Retina (tissue), 1 donor: ENCODE measurements around the gene SPEG.

Experiments
- DNase-seq: peaks from one replicate; pipeline ENCODE4 v3.0.0-alpha.2; 2016

The SPEG gene

DNA sequence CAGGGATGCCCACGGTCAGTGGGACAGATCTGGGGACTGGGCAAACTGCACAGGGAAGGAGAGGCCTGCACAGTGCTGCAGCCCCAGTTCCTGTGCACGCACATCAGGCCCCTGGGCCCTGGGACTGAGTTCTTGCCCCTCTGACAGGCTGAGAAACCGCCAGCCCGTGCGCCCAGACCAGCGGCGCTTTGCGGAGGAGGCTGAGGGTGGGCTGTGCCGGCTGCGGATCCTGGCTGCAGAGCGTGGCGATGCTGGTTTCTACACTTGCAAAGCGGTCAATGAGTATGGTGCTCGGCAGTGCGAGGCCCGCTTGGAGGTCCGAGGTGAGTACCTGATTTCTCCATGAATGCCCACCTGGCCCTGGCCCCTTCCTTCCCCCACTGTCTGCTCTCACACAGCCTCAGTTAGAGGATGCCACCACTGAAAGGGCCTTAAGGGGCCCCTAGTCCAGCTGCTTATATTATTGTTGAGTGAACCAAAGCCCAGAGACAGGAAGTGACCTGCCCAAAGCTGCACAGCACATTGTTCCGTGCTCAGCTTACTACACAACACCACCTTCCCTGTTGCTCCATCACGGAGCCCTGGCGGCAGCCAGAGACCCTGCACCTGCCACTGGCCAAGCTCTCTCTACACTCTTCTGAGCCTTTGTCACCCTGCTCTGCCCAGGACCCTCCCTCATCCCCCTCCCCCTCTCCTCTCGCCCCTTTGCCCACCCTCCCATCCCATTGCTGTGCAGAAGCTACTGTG is 29.8 kb downstream of the SPEG start:
- DNase-seq: no peak

DNA sequence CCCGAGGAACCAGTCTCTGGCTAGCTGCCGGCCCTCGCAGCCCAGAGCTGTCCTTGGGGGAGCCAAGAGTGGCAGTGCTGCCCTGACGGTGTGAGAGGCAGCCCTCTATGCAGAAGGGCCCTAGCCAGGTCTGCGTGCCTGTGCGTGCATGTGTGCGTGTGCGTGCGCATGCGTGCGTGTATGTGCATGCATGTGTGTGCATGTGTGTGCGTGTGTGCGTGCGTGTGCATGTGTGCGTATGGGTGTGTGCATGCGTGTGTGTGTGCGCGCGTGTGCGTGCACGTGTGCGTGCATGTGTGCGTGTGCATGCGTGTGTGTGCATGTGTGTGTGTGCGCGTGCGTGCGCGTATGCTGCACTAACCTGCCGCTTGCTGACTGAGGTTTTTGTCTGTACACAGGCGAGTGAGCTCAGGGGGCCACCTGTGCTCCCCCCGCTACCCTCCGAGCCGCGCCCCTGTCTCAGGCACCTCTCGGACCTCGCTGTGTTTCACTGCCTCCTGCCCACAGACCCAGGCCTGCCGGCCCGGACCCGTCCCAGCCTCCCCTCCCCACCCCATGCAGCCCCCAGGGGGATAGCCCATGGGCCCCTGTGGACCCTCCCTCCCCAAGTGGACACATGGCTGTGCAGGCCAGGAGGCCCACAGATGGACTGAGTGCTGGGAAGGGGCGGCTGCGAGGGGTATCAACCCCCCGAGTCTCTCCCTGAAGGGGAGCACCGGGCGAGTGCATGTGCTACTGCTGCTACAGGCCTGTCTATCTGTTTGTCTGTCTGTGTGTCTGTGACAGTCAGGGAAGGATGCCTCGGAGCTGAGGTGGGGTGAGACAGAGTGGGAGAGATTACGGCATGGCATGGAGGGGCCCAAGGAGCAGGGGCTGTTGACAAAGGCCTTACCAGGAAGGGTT is 31.3 kb downstream of the SPEG start:
- DNase-seq: no peak

DNA sequence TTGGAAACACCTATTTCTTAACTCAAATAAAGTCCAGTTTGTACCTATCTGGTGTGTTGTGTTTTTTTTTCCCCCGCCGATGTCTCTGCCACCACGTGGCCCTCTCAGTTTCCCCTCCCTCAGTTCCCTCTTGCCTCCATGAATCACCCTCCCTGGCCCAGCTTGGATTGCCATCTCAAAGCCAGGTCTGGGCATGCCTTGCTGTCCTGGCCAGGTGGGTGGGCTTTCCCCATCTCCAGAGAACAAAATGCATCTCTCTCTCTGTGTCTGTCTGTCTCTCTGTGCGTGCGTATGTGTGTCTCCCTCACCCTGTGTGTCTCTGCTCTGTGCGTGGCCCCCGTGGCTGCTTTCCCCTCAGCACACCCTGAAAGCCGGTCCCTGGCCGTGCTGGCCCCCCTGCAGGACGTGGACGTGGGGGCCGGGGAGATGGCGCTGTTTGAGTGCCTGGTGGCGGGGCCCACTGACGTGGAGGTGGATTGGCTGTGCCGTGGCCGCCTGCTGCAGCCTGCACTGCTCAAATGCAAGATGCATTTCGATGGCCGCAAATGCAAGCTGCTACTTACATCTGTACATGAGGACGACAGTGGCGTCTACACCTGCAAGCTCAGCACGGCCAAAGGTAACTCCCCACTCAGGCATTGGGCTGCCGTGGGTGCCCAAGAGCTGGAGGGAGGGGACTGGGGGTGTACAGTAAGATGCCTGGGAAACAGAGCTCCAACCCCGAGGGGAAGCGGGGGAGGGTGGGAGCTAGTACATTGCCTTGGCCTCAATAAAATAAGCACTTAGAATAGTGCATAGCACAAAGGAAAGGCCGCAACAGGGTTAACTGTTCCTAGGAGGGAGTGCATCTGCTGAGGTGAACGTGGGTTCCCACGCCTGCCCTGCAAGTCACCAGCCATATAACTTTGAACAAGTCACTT is 32.4 kb downstream of the SPEG start:
- no peak for DNase-seq

DNA sequence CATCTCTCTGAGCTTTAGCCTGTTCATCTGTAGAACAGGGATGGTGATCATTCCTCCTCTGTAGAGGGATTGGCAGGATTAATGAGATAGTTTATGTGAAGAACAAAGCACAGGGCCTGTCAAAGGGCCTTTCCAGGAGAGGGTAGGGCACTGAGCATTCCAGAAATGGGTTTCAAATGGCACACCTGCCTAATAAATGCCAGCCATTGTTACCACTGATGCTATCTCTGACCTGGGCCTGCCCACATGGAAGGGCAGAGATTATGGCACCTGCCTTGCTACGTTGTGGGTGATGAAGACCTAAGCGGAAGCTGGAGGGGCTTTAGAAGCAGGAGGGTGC is 33.1 kb downstream of the SPEG start:
- no peak for DNase-seq

DNA sequence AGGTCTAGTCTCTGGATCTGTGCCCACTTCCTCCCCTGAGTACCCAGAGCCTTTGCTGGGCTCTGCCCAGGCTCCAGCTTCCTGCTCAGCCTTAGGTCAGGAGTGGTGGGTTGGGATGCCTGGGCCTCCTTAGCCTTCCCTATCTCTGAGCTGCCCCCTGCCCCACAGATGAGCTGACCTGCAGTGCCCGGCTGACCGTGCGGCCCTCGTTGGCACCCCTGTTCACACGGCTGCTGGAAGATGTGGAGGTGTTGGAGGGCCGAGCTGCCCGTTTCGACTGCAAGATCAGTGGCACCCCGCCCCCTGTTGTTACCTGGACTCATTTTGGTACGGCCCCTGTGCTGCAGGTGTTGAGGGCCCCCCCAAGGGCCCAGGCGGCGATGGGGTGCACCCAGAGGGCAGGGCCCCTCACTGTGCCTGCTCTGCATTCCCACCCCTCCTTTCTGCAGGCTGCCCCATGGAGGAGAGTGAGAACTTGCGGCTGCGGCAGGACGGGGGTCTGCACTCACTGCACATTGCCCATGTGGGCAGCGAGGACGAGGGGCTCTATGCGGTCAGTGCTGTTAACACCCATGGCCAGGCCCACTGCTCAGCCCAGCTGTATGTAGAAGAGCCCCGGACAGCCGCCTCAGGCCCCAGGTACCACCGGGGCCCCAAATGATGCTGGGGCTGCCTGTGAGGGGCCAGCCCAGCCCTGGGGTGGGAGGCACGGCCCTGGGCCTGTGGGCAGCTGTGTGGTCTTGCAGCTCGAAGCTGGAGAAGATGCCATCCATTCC is 34.0 kb downstream of the SPEG start:
- DNase-seq: no peak

DNA sequence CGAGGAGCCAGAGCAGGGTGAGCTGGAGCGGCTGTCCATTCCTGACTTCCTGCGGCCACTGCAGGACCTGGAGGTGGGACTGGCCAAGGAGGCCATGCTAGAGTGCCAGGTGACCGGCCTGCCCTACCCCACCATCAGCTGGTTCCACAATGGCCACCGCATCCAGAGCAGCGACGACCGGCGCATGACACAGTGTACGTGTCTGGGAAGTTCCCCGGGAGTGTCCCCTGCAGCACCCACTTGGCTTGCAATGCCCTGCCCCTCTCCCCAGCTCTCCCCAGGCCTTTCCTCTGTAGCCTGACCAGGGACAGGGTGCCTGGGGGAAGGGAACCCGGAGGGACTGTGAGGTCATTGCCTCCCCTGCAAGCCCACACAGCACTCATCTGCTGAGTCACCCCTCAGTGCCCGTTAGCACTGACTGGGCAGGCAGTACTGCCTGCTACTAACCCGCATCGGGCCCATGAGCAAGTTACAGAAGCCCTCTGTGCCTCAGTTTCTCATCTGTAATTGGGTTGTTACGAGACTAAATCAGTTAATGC is 34.6 kb downstream of the SPEG start:
- DNase-seq: no peak

DNA sequence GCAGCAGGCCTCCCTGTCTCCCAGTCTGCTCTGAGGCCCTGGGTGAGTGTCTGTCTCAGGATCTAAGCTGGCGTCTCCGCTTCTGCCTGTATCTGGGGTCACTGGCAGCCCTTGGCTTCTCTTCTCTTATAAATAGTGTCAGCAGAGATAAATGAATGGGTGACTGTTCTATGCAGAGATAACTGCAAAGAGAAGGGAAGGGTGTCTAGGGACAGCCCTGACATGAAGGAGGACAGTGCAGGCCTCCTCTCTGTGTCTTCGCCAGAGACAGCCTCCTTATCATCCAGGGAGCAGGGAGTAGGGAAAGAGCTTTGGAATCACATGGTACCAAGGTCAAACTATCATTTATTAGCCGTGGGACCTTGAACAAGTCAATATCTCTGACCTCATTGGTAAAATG is 35.8 kb downstream of the SPEG start:
- DNase-seq: no peak

DNA sequence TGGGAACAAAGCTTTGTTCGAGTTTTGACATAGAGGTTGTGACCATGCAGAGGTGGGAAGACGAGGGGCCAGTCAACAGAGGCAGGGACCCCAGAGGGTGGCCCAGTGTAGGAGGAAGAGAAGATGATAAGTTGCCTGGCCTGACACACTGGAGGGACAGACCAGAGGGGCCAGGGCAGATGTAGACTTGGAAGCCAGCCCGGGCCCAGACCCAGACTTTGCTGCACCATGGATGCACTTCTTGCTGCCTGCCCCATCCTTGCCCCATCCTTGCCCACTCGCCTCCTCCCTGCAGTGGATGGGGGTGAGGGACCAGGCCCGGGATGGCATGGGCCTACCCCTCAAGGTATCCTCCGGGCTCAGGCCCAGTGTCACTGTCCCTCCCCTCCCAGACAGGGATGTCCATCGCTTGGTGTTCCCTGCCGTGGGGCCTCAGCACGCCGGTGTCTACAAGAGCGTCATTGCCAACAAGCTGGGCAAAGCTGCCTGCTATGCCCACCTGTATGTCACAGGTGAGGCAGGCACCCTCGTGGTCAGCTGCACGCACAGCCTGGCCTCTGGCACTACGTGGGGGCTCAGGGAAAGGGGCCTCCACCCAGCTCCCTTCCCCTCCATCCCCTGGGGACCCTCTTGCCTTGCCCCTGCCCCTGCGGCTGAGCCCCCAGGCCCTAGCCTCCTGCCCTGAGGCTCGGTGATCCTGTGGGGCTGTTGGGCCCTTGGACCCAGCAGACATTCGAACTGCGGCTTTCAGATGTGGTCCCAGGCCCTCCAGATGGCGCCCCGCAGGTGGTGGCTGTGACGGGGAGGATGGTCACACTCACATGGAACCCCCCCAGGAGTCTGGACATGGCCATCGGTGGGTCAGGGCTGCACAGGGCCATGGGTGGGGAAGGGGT is 37.1 kb downstream of the SPEG start:
- no peak for DNase-seq

DNA sequence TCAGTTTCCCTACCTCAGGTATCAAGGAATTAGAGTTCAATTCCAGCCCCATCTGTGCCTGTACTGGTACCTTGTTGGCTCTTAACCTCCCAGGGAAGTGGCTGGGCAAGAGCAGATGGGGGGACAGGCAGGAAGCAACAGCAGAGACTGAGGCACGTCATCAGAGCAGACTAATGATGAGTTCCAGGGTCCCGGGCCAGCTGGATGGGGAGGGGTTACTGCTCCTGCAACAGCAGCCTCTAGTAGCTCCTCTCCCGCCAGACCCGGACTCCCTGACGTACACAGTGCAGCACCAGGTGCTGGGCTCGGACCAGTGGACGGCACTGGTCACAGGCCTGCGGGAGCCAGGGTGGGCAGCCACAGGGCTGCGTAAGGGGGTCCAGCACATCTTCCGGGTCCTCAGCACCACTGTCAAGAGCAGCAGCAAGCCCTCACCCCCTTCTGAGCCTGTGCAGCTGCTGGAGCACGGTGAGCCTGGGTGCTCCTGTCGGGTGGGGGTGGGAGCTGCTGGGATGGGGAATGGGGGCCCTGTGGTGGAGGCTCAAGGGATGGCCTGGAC is 38.1 kb downstream of the SPEG start:
- DNase-seq: no peak

DNA sequence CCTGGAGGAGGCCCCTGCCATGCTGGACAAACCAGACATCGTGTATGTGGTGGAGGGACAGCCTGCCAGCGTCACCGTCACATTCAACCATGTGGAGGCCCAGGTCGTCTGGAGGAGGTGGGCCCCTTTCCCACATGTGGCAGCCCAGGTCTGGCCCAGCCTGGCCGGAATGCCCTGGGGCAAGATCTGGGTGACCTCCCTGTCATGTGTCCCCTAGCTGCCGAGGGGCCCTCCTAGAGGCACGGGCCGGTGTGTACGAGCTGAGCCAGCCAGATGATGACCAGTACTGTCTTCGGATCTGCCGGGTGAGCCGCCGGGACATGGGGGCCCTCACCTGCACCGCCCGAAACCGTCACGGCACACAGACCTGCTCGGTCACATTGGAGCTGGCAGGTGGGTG is 38.9 kb downstream of the SPEG start:
- DNase-seq: no peak

DNA sequence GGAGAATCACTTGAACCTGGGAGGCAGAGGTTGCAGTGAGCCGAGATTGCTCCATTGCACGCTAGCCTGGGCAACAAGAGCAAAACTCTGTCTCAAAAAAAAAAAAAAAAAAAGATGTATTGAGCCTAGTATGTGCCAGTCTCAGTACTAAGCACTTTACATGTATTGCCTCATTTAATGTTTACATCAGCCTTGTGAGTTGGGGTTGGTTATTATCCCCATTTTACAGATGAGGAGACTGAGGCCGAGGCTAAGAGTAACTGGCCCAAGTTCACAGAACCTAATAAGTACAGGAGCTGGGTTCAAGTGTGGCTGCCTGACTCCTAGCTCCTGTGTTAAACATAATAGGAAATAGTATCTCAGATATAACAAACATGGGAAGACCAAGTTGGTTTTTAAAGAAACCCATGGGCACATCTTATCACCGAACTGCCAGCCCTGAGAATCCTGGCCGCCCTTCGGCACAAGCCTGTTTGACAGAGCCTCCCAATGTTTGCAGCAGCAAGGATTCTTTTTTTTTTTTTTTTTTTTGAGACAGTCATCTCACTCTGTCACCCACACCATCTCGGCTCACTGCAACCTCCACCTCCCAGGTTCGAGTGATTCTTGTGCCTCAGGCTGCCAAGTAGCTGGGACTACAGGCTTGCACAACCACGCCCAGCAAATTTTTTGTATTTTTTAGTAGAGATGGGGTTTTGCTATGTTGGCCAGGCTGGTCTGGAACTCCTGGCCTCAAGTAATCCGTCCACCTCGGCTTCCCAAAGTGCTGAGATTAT is 39.8 kb downstream of the SPEG start:
- no peak for DNase-seq

DNA sequence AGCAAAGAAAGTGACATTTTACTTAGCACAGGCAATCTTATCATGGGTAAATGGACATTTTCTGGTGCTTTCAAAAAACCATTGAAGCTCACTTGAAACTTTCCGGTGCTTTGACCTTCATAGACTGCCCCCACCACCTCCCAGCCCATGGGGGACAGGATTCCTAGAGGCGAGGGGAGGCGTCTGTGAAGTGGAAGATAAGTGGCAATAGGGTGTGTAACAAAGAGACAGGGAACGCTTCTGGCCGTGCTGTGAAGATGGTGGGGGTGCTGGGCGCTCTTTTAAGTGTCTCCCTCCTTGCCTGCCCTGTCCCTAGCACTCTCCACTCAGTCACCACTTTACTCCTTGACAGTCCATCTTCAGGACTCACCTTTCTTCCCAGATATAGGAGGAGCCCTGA is 40.6 kb downstream of the SPEG start:
- DNase-seq: no peak

DNA sequence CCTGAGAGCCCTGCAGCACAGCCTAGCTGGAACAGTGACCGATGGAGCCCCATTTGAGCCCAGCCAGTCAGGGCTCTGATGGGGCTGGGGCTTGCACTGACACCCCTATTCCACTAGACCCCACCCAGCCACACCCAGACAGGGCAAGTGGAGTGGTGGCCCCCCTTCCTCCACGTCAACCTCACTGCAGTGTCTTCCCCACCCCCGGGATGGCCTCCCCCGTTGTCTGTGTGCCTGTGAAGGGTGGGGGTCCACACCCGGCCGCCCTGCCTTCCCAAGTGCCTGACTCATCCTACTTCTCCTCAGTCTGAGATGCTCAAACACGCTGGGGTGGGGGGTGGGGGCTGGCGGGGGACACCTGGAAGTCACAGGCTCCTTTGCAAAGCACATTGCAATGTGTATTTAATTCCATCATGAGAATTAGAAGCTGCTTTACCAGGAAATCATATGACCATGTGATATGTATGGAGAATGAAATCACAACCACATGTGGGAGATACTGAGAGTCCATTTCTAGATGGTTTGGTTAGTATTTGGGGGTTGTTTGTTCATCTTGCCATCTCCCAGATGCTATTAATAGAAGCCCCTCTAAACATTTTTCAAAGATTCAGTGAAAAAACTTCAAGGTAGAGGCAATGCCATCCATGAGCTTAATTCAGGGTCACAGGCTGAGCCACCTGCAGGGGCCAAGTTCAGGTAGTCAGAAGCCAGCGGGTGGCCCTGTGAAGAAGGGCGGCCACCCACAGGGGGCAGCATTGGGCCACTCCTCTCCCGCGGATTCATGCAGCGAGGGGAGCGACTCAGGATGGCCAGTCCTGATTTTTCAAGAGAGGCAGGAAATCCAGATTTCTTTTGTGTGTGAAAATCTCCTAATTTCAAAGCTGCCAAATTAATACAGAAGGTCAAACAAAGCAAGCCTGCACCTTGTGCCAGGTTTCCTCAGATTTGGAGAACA is 41.3 kb downstream of the SPEG start:
- peak; percentile 86 for DNase-seq

DNA sequence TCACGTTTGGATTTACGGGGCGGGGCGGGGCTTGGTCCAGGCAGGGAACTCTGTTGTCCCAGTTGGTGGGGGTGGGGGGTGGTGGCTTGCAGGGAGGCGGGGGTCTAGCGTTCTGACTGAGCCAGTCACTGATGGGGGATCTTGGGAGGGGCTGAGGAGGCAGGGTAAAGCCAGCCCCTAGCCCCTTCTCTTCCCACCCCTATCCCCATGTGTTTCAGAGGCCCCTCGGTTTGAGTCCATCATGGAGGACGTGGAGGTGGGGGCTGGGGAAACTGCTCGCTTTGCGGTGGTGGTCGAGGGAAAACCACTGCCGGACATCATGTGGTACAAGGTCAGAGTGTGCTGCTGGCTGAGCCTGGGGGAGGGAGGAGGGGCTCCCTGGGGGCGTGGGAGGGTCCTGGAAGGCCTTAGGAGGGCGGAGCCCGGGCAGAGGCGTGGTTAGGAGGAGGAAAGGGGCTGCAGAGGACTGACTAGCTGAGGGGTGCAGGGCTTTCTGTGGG is 42.1 kb downstream of the SPEG start:
- DNase-seq: peak; percentile 54

DNA sequence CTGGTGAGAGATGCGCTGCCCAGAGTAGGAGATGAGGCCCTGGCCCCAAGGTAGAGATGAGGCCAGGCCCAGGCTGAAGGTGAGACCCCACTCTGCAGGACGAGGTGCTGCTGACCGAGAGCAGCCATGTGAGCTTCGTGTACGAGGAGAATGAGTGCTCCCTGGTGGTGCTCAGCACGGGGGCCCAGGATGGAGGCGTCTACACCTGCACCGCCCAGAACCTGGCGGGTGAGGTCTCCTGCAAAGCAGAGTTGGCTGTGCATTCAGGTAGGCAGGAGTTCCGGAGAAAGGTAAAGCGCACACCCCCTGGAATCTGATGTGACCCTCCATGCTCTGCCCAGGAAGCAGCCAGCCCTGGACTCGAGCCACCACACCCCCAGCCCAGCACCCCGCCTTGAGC is 42.5 kb downstream of the SPEG start:
- DNase-seq: no peak

DNA sequence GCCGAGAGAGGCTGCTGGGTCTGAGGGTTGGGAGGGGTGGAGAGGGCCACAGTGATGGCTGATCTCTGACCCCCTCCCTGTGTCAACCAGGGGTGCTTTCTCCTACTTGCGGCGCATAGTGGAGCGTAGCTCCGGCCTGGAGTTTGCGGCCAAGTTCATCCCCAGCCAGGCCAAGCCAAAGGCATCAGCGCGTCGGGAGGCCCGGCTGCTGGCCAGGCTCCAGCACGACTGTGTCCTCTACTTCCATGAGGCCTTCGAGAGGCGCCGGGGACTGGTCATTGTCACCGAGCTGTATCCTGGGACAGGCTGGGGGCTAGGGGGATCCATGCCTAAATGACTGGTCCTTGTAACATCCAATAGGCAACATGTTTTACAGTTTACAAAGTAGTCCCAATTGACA is 43.2 kb downstream of the SPEG start:
- no peak for DNase-seq

DNA sequence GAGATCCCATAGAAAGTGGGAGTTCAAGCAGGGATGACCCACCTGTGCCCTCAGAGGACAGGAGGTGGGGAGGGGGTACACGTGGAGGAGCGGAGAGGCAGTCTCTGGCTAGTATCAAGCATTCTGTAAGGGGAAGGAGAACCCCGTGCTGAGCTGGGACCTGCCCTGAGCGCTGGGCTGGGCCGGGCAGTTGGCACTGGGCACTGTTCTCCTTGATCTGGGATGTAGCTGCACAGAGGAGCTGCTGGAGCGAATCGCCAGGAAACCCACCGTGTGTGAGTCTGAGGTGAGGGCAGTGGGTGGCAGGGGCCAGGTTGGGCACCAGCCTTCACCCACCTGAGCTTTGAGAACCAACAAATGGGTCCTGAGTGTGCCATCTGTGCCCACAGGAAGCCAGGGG is 44.3 kb downstream of the SPEG start:
- DNase-seq: no peak

DNA sequence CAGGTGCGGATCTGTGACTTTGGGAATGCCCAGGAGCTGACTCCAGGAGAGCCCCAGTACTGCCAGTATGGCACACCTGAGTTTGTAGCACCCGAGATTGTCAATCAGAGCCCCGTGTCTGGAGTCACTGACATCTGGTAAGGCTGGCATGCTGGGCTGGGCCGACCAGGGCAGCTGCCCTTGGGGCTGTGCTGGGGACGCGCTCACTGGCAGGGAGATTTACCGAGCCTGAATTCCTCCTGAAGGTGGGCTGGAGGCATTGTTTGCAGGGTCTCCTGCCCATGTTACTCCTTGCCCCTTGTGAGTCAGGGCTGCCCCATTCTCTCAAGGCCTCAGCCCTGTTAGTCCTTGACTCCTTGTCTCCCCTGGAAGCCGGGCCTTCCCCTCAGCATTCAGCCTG is 45.4 kb downstream of the SPEG start:
- no peak for DNase-seq
